OCI-LY3 (cell line): ENCODE results near the gene RBM11.

Experiments
- H2AFZ ChIP-seq: fragments of 200-600, 300-600 bp; shearing (Covaris generic); 2 replicates; pipeline ENCODE4 v1.6.0; 2014; ENCODE audit warnings: antibody characterized with exemption, low read depth, low read length
- H3K27ac ChIP-seq: fragments of 200-600, 300-600 bp; sonication (generic); 2 replicates; pipeline ENCODE4 v1.5.1; 2014; ENCODE audit warnings: mild to moderate bottlenecking, low read length, moderate library complexity, mixed read lengths
- H3K27me3 ChIP-seq: fragments of 200-600, 300-600 bp; sonication (generic); 2 replicates; pipeline ENCODE4 v1.6.1; 2014; ENCODE audit warnings: low read depth, low read length, mixed read lengths
- H3K36me3 ChIP-seq: fragments of 200-600, 300-600 bp; sonication (generic); replicated peaks from 2 replicates; pipeline ENCODE3; 2014; ENCODE audit warnings: low read depth, low read length, mixed read lengths
- H3K4me1 ChIP-seq: fragments of 300-600, 200-600 bp; sonication (generic); 2 replicates; pipeline ENCODE4 v1.6.1; 2014; ENCODE audit warnings: low read length, mixed read lengths
- H3K4me2 ChIP-seq: fragments of 200-600, 300-600 bp; sonication (generic); 2 replicates; pipeline ENCODE4 v1.6.1; 2014; ENCODE audit warnings: low read length, mixed read lengths
- H3K4me3 ChIP-seq: fragments of 300-600, 200-600 bp; sonication (generic); 2 replicates; pipeline ENCODE4 v1.5.1; 2014; ENCODE audit warnings: antibody characterized with exemption, mild to moderate bottlenecking, low read length, moderate library complexity
- H3K79me2 ChIP-seq: fragments of 300-600, 200-600 bp; shearing (Covaris generic); 2 replicates; pipeline ENCODE4 v1.6.1; 2014; ENCODE audit warnings: mild to moderate bottlenecking, low read length, mixed read lengths
- H3K9ac ChIP-seq: fragments of 300-600, 200-600 bp; shearing (Covaris generic); 2 replicates; pipeline ENCODE4 v1.6.0; 2014; ENCODE audit warnings: mild to moderate bottlenecking, low read length, moderate library complexity
- H3K9me3 ChIP-seq: fragments of 200-600, 300-600 bp; shearing (Covaris generic); 2 replicates; pipeline ENCODE4 v1.6.1; 2014; ENCODE audit warnings: low read length, mixed read lengths; ENCODE audit not compliant: insufficient read depth
- H4K20me1 ChIP-seq: fragments of 200-600, 300-600 bp; sonication (generic); 2 replicates; pipeline ENCODE4 v1.6.1; 2016; ENCODE audit warnings: low read length, mixed read lengths; ENCODE audit not compliant: insufficient read depth
- CTCF ChIP-seq: fragments of 200-600, 300-600 bp; sonication (generic); IDR thresholded peaks from 2 replicates; pipeline ENCODE4 v1.5.1; 2014; ENCODE audit warnings: antibody characterized with exemption, low read length, low read depth
- EZH2phosphoT487 ChIP-seq: fragments of 200-600 bp; shearing (Covaris generic); IDR thresholded peaks from 2 replicates; pipeline ENCODE4 v1.6.1; 2018; ENCODE audit warnings: antibody characterized with exemption, mixed run types, low read depth

Gene RBM11

GRCh38 chr21:14213164-14213563, 2.8 kb upstream of the RBM11 start:
- no peaks in the 10 kb centered on the region for H3K27me3 ChIP-seq
- H3K79me2 ChIP-seq = no peaks in the 10 kb centered on the region
- H3K4me2 ChIP-seq = no peak overlapping the region
- H3K4me3 ChIP-seq = no peak overlapping the region
- no peak overlapping the region for H3K27ac ChIP-seq
- no peaks in the 10 kb centered on the region for H4K20me1 ChIP-seq
- H2AFZ ChIP-seq = no peak overlapping the region
- H3K9me3 ChIP-seq = no peaks in the 10 kb centered on the region
- H3K9ac ChIP-seq = no peak overlapping the region
- TF ChIP-seq CTCF (no peak), EZH2phosphoT487 (no peak)
- no peaks in the 10 kb centered on the region for H3K36me3 ChIP-seq
- no peaks in the 10 kb centered on the region for H3K4me1 ChIP-seq

GRCh38 chr21:14223365-14223764, 7.4 kb downstream of the RBM11 start:
- Histone ChIP-seq H3K9ac (no peak overlapping the region), H2AFZ (no peak overlapping the region), H3K4me2 (no peak overlapping the region), H3K4me1 (no peaks in the 10 kb centered on the region), H3K36me3 (no peaks in the 10 kb centered on the region), H4K20me1 (no peaks in the 10 kb centered on the region), H3K4me3 (no peak overlapping the region), H3K27me3 (no peaks in the 10 kb centered on the region), H3K79me2 (no peaks in the 10 kb centered on the region), H3K27ac (no peak overlapping the region), H3K9me3 (no peaks in the 10 kb centered on the region)
- no peak for TF ChIP-seq EZH2phosphoT487
- TF ChIP-seq CTCF = no peak

GRCh38 chr21:14229399-14229798, 13.4 kb downstream of the RBM11 start:
- Histone ChIP-seq H3K36me3 (no peaks in the 10 kb centered on the region), H3K9ac (no peak overlapping the region), H3K27me3 (no peaks in the 10 kb centered on the region), H2AFZ (no peak overlapping the region), H3K79me2 (no peaks in the 10 kb centered on the region), H3K9me3 (no peaks in the 10 kb centered on the region), H4K20me1 (no peaks in the 10 kb centered on the region), H3K27ac (no peak overlapping the region), H3K4me2 (no peak overlapping the region), H3K4me3 (no peak overlapping the region), H3K4me1 (no peaks in the 10 kb centered on the region)
- TF ChIP-seq EZH2phosphoT487 (no peak), CTCF (no peak)

DNA sequence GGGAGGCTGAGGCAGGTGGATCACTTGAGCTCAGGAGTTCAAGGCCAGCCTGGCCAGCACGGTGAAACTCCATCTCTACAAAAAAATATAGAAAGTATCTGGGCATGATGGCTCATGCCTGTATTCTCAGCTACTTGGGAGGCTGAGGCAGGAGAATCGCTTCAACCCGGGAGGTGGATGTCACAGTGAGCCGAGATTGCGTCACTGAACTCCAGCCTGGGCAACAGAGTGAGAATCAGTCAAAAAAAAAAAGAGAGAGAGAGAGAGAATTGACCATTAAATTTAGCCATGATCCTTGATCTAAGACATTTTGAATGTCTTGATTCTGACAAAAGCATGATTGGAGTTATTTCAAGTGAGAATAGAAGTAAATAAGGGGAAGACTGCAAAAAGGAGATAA, 19.1 kb downstream of the RBM11 start:
- no peaks in the 10 kb centered on the region for H3K9me3 ChIP-seq
- no peaks in the 10 kb centered on the region for H3K27me3 ChIP-seq
- no peak overlapping the region for H2AFZ ChIP-seq
- no peaks in the 10 kb centered on the region for H4K20me1 ChIP-seq
- H3K4me2 ChIP-seq = no peak overlapping the region
- TF ChIP-seq EZH2phosphoT487 (no peak), CTCF (no peak)
- no peak overlapping the region for H3K9ac ChIP-seq
- H3K27ac ChIP-seq = no peak overlapping the region
- H3K4me3 ChIP-seq = no peak overlapping the region
- H3K79me2 ChIP-seq = no peaks in the 10 kb centered on the region
- no peaks in the 10 kb centered on the region for H3K36me3 ChIP-seq
- no peaks in the 10 kb centered on the region for H3K4me1 ChIP-seq
